Measurements from ENCODE around the gene RGS7. TPM values are rescaled to one million over a fixed set of nuclear protein-coding genes. Genes with fewer than 3 reads are reported as not detected.

Gene RGS7
- total and polyA plus RNA-seq, 2 of the 8 experiments (the other 6 are each of a cell fraction or from before 2014, with no cell fraction given): 1.6 to 3.0 TPM

GRCh38 chr1:240792915-240793529 lies 564.0 kb downstream of the RGS7 start:
- H2BK15ac ChIP-seq (ENCODE audit: low read length): no peak overlapping the region
- TF ChIP-seq TCF12 (IDR thresholded peaks at IDR 0.05; ENCODE audit: low read depth, low read length) (no peak), GABPA (IDR thresholded peaks at IDR 0.05; ENCODE audit: borderline replicate concordance, insufficient read depth, low read length) (no peak), CEBPB (IDR thresholded peaks at IDR 0.05; ENCODE audit: low read depth, low read length) (no peak), SP4 (IDR thresholded peaks at IDR 0.05; ENCODE audit: low read length) (no peak), BRCA1 (IDR thresholded peaks at IDR 0.05; ENCODE audit: low read depth, low read length) (no peak)
- H3K27ac ChIP-seq (ENCODE audit: low read depth, low read length): no peak overlapping the region
- no peak overlapping the region for H2BK20ac ChIP-seq (ENCODE audit: low read length)
- H3K23ac ChIP-seq (ENCODE audit: insufficient read length): no peak overlapping the region
- H4K5ac ChIP-seq (ENCODE audit: insufficient read length, low read depth, low read length): no peak overlapping the region
- ChIA-PET POLR2A (ENCODE audit: partially characterized antibody) (no interaction called here), CTCF (ENCODE audit: partially characterized antibody) (interaction anchor here (0.6 to 0.7 kb wide), 2 partner anchors 84 to 485 kb away, joined by 3 to 4 read pairs; no protein-coding TSS in a partner anchor)
- no peak overlapping the region for H3K4me2 ChIP-seq (ENCODE audit: insufficient read depth in 1 of 2, low read depth in 2 of 2, low read length in 2 of 2)
- no peaks in the 10 kb centered on the region for H3K9me3 ChIP-seq (ENCODE audit: insufficient read depth in 2 of 2, low read depth in 1 of 2, low read length in 1 of 2)
- H3K14ac ChIP-seq (ENCODE audit: insufficient read length): no peak overlapping the region
- H3K23me2 ChIP-seq (ENCODE audit: low read depth, low read length): no peaks in the 10 kb centered on the region
- FAIRE-seq (no peak), DNase-seq (ENCODE audit: low read depth in 1 of 2, low spot score in 2 of 2) (no peak)
- no peak overlapping the region for H2BK12ac ChIP-seq (ENCODE audit: low read depth, low read length)
- no peak overlapping the region for H3K4me3 ChIP-seq (ENCODE audit: extremely low read depth in 1 of 4, insufficient read depth in 2 of 4, low read depth in 3 of 4, low read length in 4 of 4)
- H3K4ac ChIP-seq (replicated peaks; ENCODE audit: insufficient read length, low read depth, low read length): no peak overlapping the region
- no peak overlapping the region for H2AFZ ChIP-seq (ENCODE audit: low read length)
- H3K79me2 ChIP-seq (ENCODE audit: control insufficient read depth in 1 of 2, insufficient read depth in 2 of 2, low read length in 2 of 2): no peaks in the 10 kb centered on the region
- H3K56ac ChIP-seq (replicated peaks; ENCODE audit: insufficient read length, low read depth, low read length): no peak overlapping the region
- no peak overlapping the region for H2AK5ac ChIP-seq (ENCODE audit: low read depth, low read length)
- H3K36me3 ChIP-seq (ENCODE audit: control insufficient read depth in 2 of 4, insufficient read depth in 4 of 4, low read length in 3 of 4): no peaks in the 10 kb centered on the region
- no peak overlapping the region for H4K91ac ChIP-seq (replicated peaks; ENCODE audit: insufficient read length, low read length)
- no peak overlapping the region for H2BK120ac ChIP-seq (replicated peaks; ENCODE audit: low read depth, low read length)
- no peaks in the 10 kb centered on the region for H3K27me3 ChIP-seq (replicated peaks in 1 of 4; ENCODE audit: control insufficient read depth in 3 of 4, extremely low read depth in 1 of 4, insufficient read depth in 3 of 4, low read length in 3 of 4)
- H3K4me1 ChIP-seq (replicated peaks in 1 of 4; ENCODE audit: control insufficient read depth in 3 of 4, insufficient read depth in 4 of 4, low read length in 3 of 4): no peaks in the 10 kb centered on the region
- H4K20me1 ChIP-seq (replicated peaks in 1 of 2; ENCODE audit: control insufficient read depth in 1 of 2, insufficient read depth in 2 of 2, low read length in 2 of 2): no peaks in the 10 kb centered on the region
- H4K8ac ChIP-seq (ENCODE audit: extremely low read depth, insufficient read depth, low read length): no peak overlapping the region
- H3K18ac ChIP-seq (ENCODE audit: extremely low read depth, low read length): no peak overlapping the region
- no peak overlapping the region for H2BK5ac ChIP-seq (ENCODE audit: low read depth, low read length)
- no peaks in the 10 kb centered on the region for H3K79me1 ChIP-seq (ENCODE audit: low read depth, low read length)
- WGBS, 2 experiments (ENCODE audit: extremely low coverage in 1 of 2, insufficient coverage in 1 of 2, insufficient read length in 1 of 2, insufficient replicate concordance in 2 of 2, low coverage in 1 of 2, low lambda C conversion rate in 2 of 2, missing lambda C conversion rate in 1 of 2): 81% methylated on average over 5 of the region's 5 CpGs; no CpG with 5 or more reads in 1 of the 2 experiments
- H3K9ac ChIP-seq (replicated peaks in 1 of 4; ENCODE audit: extremely low read depth in 1 of 4, low read depth in 3 of 4, low read length in 3 of 4): no peak overlapping the region
